MM.1S (cell line): ENCODE results near the gene UBE2F.

Experiments used
- CTCF ChIP-seq: fragments of 300-600 bp; sonication (generic); IDR thresholded peaks from 2 replicates; pipeline ENCODE4 v1.5.1; 2016; ENCODE audit warnings: antibody characterized with exemption, low read length, mixed read lengths
- EZH2 ChIP-seq: fragments of 300-600 bp; sonication (generic); optimal IDR thresholded peaks from 2 replicates; pipeline ENCODE3; 2017; ENCODE audit warnings: low read depth, mild to moderate bottlenecking, antibody characterized with exemption, low read length, mixed read lengths

- TF ChIP-seq CTCF (no peak), EZH2 (no peak)
Measured at GRCh38 chr2:237921967-237922492, 44.8 kb upstream of the UBE2F start.
